Measurements from ENCODE around the gene DUOX1.

The DUOX1 gene

DNA sequence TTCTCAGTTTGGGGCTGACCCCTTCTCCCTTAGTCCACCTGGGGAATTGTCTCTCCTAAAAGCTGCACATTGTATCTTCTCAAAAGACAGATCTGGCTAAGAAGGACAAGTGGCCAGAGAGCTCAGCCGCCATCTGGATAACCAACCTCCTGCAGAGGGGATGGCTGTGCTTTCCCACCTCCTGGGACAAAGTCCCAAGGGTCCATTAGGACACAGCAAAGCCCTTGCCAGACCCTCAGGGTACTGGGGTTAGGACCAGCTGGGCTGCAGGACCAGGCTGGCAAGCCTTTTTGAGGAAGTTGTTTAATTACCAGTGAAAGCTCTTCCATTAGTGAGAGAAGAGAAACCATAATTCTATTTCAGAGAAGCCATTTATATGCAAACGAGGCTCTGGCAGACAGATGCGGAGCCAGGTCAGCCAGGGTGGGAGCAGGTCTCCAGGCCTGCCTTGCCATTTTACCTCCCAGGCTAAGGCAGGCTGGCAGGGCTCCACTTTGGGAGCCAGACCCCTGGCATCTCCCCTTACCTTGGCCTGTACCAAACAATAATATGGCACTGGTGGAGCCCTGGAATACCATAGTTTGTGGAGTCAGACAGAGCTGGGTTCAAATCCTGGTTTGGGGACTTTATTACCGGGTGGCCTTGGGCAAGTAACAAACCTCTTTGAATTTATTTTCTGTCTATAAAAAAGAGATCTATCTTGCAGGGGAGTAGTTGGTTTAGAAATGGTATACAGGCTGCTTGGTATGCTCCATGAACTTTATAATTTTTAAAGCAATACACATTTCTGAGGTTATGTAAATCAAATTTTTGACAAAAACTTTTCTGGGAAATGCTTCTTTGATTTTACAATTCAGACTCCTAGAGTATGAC is 40.0 kb downstream of the DUOX1 start:
- DNase-seq: no peak

- DNase-seq: no peak
These were observed 42.1 kb downstream of the DUOX1 start for GRCh38 chr15:45171912-45172311.

GRCh38 chr15:45174069-45174468 is 44.3 kb downstream of the DUOX1 start:
- DNase-seq: no peak

DNA sequence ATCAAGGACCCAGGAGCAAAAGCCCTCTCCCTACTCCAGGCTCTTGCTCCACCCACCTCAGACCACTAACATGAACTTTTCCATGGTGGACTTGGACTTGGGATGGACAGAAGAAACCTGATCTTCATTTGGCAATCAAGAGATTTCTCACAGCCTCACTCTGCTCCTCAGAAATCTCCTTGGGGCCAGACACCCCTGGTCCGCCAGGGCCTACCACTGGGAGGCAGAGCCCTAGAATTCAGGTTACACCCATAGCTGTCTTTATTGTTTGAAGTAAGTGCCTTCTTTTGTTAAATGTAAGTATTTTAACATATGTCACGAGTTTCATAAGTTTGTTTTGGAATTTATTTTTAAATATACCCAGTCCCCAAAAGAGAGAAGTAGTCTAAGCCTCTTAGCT is 44.8 kb downstream of the DUOX1 start:
- no peak for DNase-seq

DNA sequence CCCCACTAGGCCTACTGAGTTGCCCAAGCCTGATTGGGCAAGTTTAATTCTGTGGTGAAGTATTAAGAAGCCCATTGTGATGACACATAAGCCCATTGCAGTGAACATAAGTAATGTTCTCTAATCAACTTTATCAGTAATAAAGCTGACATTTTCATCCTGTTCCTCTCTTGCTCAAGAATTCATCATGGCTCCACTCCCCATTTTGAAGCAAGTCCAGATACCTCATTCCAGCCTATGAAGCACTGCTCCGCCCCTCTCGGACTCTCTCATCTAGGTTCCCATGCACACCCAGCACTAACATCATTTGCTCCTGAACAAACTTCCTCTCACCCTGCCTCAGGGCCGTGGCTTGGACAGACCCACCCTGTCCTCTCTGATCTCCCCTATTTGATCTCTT is 47.5 kb downstream of the DUOX1 start:
- no peak for DNase-seq

DNA sequence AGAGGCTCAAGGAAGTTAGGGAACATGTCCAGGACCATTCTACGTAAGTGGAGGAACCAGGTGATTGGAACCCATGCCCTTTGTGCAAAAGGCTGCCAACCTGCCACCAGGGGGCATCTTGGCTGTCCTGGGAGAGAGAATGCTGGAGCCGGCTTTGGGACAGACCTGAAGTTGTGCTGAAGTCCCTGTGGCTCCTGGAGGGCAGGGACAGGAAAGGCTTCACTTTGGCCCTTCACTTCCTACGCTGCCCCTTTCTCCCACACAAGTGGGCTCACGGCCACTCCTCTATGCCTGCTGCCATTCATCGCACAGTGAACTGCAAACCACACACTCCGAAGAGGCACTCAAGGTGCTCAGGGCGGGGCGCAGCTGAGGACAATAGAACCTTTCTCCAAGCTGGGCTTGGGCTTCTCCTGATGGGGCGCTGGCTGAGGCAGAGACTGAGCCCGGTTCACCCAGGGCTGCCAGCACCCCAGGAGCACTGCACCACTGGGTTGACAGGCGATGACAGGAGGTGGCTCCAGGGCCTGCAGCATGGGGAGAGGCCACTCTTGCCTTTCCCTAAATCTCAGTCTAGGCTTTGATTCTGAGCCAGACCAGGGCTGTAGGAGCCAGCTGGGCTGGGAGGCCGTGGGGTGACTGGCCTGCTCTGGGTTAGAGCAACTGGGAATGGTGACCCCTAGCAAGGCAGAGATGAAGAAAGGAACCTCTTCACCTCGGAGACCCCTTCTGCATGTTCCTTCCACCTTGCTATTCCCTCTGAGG is 49.6 kb downstream of the DUOX1 start:
- DNase-seq: peak; percentile 42

- peak; percentile 53 for DNase-seq
These were observed 50.4 kb downstream of the DUOX1 start for GRCh38 chr15:45180201-45180600.

DNA sequence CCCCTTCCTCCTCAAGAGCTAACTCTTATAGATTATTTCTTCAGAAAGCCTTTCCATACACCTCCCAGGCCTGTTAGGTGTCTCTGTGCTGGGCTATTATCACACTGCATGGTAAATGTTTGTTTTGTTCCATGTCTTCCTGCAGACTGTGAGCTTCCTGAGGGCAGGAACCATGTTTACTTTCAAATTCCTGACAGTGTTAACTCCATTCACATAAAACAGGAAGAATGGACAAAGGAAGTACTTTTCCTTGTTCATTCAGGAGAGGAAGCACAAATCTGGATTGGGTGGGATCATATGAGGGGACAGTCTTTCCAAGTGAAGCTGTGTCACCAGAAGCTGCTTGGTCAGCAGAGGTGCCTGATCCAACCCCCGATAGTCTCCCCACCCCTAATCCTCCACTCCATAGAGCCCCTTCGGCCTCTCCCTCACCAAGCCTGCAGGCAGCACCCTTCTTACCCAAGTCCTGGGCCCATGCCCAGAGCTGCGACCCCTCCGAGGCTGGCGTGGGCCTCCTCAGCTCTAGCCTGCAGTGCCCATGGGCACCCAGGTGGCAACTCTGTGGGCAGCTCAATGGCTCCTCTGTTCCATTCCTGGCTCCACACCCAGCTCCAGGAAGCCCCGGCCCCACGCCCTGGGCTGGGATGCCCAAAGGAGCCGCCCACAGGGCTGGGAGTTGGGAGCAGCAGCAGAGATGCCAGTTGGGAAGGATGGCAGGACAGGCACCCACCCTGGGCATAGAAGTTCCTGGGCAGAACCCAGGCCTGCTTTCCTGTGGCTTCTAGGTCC is 51.0 kb downstream of the DUOX1 start:
- no peak for DNase-seq

GRCh38 chr15:45181491-45182285 is 51.9 kb downstream of the DUOX1 start:
- DNase-seq: no peak

GRCh38 chr15:45182996-45183395 is 53.2 kb downstream of the DUOX1 start:
- DNase-seq: no peak

GRCh38 chr15:45183511-45183910 is 53.7 kb downstream of the DUOX1 start:
- DNase-seq: no peak

DNA sequence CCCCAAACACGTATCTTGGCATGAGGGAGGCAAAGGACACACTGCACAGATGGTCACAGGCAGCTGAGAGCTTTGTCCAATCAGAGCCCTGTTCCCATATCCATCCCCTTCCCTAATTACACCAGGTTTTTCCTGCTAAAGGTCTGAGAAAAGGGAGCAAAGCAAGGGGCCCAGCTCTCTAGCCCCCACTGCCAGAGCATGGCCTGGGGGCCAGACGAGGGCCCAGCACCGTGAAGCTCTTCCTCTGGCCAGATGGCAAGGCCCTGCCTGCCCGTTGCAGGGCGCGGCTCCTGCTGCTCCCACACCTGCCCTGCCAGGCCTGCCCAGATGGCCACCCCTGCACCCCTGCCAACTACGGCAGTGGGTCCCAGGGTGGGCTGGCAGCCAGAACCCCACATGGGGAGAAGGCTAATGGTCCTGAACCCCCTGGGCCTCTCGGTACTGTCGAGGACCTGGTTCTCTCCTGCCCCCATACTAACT is 54.8 kb downstream of the DUOX1 start:
- DNase-seq: no peak

- no peak for DNase-seq
These were observed 55.4 kb downstream of the DUOX1 start for GRCh38 chr15:45185069-45185779.

DNA sequence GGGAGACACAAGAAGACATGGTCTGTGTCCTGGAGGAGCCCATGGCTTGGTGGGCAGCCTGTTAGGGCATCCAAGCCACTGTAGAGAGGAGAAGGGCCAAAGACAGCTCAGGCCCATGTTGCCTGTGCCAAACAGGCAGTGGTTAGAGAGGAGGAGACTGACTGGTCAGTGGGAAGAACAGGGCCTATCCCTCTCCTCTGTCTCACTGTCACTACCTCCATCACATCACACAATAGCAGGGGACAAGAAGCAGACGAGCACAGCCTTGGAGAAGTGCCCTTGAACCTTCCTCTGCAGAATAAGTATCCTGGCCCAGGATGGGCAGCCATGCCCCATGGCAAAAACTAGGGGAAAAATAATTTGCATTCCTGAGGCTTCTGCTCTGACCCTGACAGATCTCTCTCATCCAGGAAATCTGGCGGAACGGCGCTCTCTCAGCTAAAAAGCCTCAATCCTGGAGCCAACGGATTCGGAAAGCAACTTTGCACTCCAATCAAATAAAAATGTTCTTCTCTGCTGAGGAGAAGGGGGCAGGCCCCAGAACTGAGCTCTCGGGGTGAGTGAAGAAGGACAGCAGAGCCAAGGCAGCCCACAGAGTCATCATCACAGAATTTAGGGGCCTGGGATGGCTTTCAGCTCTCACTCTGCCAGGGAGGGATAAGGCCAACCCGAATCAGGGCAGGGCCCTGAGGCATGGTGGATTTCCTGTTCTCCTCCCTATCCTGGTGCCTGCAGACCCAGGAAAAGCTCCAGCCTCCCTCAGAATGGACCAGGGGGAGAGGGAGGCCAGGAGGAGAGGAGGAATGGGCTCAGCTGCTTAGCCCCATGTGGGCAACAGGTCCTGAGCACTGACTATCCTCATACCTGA is 56.3 kb downstream of the DUOX1 start:
- no peak for DNase-seq

DNA sequence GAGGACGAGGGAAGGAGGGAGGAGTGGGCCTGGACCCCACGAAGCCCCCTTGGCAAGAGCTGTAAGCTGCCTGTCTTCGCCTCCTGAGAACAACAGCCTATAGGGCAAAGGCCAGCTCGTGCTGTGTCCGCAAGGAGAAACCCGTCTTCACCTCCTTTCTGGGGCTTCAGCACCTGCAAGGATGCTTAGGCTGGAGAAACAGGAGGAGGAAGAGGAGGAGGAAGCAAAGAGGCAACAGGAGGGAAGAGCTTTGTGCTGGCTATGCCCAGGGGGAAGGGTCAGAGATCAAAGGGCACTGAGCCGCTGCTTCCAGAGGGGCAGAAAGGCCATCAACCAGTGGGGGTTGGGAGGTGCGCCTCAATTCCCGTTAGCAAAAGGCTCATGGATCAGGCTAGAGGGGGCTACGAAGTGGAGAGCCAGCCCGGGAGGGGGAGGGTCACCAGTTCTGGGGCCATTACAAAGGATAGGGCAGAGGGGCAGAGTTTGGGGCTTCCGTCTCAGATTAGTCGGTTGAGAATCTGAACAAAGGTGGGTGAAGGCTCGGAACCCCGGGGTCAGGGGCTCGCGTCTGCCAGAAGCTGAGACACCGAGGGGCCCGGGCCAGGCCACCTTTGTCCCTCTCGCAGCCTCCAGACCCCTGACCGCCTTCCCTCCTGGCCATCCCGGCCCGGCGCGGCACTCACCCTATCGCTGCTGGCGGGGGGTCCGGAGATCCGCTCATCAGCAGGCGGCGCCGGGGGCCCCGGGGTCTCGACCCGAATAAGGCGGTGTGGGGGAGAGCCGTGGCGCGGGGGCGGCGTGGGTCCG is 57.2 kb downstream of the DUOX1 start:
- no peak for DNase-seq

DNA sequence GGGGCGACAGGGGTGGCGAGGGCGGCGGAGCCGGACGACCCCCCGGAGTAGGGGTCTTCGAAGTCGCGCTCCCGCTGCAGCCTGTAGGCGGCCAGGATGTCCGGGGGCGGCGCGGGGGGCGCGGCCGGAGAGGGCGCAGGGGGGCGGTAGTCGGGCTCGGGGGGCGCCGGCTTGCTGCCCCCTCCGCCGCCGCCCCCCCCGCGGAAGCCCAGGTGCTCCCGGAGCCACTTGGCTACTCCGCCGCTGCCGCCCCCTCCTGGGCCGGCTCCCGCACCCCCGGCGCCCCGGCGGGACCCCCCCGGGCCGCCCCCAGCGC is 57.7 kb downstream of the DUOX1 start:
- DNase-seq: no peak

GRCh38 chr15:45187894-45188830 is 58.4 kb downstream of the DUOX1 start, which contains the start of gene SHF:
Gene SHF, minus strand, starts transcription at chr15:45187966. Its CDS starts 15 bp downstream, at chr15:45187951.
- peak; percentile 33 for DNase-seq

DNA sequence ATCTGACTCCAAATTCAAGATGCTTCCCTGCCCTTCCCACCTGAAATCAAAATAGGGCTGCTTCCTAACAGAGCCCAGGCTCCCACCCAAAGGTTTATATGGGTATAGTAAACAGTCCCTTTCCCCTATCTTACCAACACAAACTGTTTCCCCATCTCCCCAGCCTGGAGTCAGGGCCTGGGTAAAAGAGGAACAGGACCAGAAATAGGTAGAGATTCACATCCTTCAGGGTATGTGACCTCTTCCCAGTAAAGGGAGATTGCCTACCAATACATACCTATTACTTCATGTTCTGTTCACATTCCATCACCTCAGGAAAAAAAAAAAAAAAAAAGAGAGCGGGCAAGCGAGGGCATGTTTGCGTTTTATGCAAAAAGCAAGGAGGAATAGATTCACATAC is 67.7 kb downstream of the DUOX1 start:
- no peak for DNase-seq

All from activated CD4-positive, alpha-beta T cell treated with anti-CD3 and anti-CD28 coated beads, Interleukin-2, Interleukin-6, amounts not matched to agents 100 ng/mL and 50 ng/mL, durations not matched to agents 16 hours and 8 hours (primary cell).